GM18520 (cell line): ENCODE measurements around the gene ING3.
A peak's percentile ranks its signal among the peaks of the same experiment; 100 is the strongest.
"Not testable (repeated sequence)": the region's sequence is repeated elsewhere in the genome, so short reads cannot be mapped to it uniquely, and the experiment has no call there.

Experiments used
- ATAC-seq: cut with Tn5 transposase; IDR thresholded peaks from one replicate; pipeline ENCODE4 v1.9.1; 2021; ENCODE audit not compliant: unreplicated experiment

The ING3 gene

DNA sequence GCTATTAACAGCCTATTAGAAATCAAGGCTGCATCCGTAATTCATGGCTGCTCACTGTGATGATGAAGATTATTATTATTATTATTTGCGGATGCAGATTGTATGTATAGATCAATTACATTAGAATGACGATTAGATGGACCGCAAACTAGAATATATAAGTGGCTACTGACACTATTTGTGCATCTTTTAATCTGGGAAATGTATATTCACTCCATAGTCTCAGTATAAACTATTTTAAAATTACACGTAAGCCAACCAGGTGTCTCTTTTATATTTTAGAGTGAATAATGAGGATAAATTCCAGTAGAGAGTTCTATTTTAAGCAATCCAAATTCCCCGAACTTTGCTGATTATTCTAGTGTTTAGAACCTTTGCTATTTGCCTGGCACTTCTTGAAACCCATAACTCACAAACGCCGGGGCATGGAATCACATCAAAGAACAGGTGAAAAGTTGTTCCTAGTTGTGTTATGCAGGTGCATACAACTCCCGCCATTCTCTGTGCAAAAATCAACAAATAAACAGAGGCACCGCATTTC is 509 bp upstream of the ING3 start:
- no peak for ATAC-seq

DNA sequence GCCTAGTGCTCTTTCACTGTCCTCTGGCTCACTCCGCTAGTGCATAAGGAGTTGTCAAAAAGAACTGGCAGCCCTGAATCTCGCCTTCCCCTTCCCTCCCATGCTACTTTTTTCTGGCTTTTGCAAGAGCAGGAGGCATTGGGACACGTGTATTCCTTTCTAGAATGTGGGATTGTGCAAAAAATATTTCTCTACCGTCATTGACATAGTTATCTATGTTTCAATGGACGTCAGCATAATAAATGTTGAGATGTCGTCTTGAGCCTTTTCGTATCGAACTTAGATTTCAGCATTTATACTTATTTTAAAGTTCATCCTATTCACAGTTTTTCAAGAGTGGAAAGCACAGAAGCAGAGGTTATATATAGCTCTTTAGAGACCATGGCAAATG is 727 bp downstream of the ING3 start:
- no peak for ATAC-seq

DNA sequence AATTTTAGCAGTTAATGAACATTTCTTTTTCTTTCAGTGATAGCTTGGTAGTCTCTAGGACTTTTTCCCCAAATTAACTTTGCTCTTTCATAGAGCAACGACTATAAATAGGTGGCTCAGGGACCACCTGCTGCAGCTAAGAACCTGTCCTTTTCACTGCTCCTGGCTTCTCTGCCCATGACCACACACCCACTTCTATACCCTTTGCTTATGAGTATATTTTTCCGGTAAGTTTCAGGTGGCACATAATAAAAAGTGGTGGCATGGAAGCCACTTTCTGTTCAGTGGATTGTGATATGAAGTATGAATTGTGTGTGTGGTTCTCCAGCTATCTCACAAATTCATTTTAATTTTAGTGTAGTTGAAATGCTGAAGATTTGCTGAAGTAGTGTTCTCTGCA is 1.2 kb downstream of the ING3 start:
- ATAC-seq: no peak

DNA sequence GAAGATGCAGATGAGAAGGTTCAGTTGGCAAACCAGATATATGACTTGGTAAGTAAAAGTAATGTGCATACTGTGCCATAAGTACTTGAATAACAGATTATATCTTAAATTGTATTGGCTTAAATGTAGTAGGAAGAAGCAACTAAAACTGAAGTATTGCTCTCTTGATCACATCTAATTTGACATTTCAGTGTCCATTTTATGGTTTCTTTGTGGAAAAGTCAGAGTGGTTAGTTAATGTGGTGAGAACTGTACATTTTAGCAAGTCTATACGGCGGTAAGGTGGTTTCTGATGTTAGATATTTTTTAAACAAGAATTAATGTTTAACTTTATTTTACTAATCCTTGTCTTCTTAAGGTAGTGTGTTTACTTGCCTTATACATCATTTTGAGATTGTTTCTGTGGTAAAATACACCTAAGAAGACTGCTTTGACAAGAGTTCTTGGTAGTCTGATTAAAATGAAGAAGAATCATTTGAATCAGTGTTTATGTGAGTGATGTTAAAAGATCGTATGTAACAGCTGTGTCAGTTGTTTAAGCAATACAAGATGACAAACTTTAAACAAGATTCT is 5.1 kb downstream of the ING3 start:
- ATAC-seq: peak; percentile 35

DNA sequence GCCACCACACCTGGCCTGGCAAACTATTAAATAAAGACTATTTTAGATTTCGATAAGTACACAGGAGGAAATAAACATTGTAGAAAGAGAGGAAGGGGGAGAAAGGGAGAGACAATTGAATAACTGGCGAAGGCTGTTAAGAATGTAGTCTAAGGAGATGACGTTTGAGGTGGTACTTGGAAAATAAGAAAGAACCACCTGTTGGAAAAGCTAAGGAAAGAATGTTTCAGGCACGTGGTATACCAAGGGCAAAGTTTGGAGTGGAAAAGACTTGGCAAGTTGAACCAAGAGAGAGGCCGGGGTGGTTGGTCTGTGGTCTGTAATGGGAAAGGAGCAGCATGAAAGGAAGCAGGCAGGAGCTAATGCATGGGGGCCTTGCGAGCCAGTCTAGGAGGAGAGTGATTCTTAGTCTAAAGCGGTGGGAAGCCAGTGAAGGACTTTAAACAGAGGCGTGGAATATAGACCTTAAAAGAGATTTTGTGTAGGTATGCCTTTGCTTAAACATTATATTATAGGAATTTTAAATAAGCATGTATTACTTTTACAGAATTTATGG is 9.4 kb downstream of the ING3 start:
- ATAC-seq: no peak

DNA sequence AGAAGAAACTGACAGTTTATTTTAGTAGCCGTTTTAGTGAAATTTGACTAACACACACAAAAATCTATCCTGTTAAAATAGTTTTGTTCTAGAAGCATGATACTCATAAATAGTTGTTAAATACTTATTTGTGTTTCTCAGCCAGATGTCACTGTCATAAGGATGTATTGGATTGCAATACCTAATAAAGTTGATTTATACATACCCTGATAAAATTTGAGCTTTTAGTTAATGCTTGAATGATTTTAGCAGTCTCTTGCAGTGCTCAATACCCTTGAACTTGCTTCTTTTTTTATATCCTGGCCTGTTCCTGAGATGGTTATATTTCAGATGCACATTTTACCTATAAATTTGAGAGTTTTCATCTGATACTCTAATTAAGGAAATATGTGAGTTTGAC is 10.1 kb downstream of the ING3 start:
- ATAC-seq: no peak

DNA sequence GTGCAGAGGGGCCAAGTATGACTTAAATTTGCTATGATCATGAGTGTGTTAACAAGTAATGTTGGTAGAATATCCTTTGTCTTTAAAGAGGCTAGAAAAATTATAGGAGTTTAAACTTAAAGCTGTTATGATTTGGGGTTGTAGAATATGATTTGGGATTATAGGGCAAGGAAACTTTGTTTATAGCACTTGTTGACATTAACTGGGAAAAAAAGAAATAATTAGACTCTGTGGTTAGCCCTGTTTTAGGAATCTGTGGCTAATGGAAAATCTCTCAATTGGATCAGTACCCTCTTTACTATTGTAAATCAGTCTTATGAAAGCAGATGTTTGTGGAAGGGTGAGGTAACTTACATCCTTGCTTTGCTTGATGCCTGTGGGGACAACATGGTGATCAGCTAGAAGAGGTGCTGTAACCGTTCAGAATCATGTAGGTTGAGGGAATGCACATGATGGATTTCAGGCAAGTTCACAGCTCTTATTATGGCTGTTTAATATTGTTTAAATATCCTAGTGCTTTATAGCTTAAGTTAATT is 11.1 kb downstream of the ING3 start:
- no peak for ATAC-seq

DNA sequence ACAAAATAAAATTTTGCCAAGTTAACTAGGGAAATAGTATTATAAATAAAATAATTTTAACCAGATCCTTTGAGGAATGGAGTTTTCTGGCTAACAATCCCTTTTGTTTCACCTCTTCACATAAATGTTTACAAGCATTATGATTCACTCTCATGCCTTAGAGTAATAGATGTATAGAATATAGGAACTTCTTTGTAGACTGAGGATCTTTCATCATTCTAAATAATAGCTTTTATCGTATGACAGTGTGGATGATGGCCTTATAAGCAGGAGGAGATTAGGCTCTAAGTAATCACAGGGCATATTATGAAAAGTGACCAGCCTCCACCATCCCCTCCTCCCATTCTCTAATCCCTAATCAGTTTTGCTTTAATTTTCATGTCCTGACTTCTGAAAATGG is 13.5 kb downstream of the ING3 start:
- ATAC-seq: no peak

DNA sequence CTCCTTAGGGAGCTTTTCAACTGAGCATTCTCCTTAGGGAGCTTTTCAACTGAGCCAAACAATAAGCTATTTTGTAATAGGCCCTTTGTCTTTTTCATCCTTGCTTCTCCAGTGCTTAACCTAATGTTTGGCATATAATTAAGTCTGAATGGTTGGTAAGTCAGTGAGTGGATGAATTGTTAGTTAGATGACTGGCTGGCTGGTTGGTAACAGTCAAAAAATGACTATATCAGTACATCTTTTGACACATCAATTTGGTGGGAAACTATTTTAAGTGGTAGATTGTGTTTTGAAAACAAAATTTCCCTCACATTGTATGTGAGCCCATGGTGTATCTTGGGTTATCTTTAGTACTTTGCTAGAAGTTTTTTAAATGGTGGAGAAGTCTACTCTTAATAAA is 16.4 kb downstream of the ING3 start:
- ATAC-seq: no peak

DNA sequence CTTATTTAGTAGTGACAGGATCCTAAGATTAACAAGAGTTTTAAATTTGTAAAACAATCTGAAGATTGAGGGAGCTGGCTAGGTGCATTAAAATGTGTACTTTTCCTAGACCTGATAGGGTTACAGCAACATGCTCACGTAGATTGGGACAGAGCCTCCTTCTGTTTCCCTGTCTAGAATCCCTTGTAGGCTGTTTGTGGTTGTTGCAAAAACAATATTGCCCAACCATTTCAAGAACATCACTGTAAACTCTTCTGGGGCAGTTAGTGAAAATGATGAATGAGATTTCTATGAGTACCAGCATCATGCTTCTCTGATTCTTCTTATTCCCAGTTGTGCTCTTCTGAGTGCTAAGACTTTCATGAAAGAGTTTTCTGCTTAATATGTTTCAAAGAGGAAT is 23.3 kb downstream of the ING3 start:
- no peak for ATAC-seq

DNA sequence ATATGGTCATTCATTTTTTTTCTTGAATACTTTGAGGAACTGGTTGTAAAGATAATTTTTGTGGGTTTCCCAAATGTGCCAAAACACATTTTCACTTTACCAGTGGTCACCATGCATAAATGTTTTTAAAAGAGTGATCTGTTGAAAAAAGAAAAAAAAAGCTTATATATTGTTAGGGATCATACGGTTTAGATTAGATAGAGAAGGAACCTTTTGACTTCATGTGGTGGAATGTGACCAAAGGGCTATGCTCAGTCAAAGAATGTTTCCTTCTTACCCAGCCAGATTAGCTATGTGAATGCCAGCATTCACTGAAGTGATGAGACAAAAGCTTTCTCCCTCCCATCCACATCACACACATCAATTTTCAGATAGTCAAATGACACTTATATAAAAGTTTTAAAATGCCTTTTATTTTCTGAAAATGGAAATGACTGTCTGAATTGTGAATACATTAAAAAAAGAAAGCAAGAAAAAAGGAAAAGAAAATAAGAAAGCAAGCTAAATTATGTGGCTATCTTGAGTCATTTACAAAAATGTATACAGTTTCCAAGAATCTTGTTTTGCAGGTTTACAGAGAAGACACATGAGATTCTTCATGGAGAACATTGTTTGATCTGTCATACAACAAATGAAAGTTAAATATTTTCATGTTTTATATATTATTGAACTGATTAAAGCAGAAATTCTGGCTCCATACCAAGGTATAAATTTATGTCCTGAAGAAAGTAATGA is 29.4 kb downstream of the ING3 start:
- no peak for ATAC-seq

DNA sequence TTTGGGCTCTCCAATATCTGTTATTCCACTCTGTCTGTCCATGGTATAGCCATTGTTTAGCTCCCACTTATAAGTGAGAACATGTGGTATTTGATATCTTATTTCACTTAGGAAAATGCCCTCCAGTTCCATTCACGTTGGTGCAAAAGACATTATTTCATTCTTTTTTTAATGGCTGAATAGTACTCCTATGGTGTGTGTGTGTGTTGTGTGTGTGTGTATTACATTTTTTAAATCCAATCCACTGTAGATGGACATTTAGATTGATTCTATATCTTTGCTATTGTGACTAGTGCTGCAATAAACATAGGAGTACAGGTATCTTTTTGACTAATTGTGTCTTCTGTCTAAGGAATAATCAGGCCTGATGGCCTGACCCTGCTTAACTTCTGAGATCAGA is 30.5 kb downstream of the ING3 start:
- no peak for ATAC-seq

DNA sequence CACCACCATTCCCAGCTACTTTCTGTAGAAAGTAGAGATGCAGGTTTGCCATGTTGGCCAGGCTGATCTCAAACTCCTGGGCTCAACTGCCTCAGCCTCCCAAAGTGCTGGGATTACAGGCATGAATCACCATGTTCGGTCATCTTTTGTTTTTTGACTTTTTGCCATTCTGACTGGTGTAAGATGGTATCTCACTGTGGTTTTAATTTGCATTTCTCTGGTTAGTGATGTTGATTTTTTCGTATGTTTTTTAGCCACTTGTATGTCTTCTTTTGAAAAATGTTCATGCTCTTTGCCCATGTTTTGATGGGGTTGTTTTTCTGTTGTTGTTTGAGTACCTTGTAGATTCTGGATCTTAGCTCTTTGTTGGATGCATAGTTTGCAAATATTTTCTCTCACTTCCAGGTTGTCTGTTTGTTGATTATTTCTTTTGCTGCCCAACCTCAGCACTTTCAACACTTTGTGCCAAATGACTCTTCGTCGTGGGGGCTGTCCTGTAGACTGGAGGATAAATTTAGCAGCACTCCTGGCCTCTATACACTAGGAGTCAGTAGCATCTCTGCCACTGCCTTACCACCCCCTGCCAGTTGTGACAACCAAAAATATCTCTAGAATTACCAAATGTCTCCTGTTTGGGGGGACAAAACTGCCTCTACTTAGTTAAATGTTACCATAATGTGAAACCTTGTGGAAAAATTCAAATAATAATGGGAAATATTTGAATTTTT is 31.5 kb downstream of the ING3 start:
- ATAC-seq: peak; percentile 72

DNA sequence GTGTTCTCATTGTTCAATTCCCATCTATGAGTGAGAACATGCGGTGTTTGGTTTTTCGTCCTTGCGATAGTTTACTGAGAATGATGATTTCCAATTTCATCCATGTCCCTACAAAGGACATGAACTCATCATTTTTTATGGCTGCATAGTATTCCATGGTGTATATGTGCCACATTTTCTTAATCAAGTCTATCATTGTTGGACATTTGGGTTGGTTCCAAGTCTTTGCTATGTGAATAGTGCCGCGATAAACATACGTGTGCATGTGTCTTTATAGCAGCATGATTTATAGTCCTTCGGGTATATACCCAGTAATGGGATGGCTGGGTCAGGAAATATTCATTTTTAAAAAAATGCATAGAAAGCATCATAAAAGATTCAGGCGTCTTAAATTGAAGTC is 33.0 kb downstream of the ING3 start:
- ATAC-seq: not testable (repeated sequence)

DNA sequence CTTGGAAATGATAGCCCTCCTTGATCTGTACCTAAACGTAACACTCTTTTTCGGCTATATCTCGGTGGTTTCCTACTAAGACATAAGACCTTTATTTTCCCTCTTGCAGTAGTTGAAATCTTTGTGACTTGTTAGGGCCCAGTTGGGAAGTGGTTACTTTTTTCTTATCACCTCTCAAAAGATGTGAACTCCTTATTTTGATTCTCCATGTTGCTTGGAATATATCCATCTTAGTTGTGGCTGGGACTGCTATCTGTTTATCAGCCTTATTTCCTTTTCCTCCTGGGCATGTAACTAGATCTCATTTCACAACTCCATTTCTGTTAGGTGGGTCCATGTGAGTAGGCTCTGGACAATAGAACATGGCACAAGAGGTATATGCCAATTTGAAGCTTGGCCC is 33.8 kb downstream of the ING3 start:
- ATAC-seq: no peak

DNA sequence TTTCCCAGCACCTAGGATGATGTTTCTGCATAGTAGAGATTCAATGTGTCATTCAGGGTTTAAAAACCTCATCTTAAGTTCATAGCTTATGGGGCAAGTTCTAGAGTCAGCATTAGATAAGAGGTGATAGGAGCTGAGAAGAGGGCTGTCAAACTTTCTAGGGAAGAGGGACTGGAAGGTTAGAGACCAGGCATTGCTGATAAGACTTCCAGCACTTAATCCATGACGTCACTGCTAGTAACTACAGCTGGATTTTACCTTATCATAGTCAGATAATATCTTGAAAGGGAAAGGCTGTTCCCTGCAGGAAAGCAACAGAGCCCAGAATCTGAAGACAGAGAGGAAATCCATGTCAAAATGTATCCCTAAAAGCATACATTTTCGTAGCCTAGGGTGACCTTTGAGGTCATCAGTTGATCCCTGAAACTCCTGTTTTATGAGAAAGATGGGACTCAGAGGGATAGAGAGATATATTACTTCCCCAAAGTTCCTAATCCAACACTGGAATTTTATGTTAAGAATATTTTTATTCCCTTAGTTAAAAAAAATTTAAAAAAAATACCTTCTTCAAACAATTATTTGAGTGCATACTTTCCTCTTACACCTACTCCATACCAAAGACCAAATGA is 34.7 kb downstream of the ING3 start:
- ATAC-seq: no peak

DNA sequence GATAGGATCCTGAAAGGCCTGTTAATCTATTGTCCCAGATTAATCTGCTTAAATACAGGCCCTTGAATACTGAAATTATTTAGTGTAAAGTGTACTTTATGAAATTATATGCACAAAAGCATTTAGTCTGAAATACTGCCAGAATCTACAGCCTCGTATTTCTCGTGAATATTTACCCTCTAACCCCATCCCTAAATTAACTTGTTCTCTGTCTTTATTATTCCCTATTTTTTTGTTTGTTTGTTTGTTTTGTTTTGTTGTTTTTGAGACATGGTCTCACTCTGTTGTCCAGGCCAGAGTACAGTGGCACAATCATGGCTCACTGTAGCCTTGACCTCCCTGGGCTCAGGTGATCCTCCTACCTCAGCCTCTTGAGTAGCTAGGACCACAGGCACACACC is 35.3 kb downstream of the ING3 start:
- ATAC-seq: no peak

DNA sequence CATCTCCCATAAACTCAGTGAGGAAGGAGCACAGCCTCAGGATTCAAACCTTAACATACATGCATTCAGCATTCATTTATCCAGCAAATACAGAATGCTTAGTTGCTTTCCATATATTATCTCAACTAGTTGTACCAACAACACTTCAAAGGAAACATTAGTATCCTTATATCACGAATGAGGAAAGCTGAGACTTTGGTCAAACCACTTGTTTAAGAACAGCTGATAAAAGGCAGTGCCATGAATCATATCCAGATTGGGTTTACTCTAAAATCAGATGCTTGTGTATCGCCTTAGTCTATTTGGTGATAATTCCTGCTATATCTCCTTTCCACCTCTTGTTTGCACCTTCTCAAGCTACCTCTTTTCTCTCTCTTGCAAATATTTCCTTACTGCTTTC is 36.1 kb downstream of the ING3 start:
- ATAC-seq: no peak

DNA sequence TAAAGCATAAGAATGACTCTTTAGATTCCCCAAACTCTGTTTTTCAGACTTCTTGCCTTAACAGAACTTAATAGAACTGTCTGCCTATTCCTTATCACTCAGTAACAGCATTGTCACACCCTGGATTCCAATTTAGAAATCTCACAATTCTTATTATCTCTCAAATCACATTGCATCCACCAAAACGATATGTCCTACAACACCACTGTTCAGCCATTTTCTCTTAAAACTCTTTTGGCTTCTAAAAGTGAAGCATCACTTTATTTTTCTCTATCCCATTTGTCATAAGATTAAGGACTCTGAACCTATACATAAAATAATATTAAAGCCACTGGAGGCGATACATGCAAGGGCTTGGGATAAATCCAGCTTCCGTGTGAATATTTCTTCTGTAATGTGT is 36.7 kb downstream of the ING3 start:
- ATAC-seq: no peak

DNA sequence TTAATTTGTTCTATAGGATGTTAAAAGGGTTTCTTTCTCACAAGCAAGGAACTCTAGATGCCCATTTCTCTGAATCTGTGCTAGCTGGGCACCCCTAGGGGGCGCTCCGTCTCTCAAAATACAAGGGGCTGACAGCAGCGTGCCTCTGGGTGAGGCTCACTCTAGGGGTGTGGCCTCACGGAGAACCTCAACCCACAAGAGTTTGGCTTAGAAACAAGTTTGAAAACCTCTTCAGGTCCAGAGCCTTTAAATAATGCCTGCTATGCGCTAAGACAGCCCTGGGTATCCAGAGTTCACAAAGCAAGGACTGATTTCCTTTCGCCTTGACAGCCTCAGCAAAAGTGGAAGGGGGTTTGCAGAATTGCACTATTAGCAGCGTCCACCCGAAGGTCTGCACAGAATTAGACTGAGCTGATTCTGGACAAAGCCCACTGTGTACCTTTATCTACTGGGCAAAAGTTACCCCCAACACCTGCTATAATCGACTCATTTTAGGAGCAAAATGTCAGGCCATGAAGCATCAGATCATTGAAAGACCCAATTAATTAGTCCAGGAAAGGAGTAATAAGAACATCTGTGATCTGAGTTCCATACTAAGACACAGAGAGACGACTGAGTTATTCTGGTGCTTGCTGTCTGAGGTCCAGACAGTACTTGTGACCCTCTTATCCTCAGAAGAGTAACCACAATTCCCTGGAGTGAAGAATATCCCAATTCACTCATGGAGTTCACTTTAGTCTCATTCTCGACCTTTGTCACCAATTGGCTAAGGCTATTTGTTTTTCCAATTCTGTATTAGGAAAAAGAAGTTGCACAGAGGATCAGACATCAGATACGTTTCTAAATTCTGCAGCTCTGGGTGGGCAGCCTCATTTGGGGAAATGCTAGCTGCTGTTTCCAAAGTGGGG is 37.4 kb downstream of the ING3 start:
- peak; percentile 92 for ATAC-seq
